Stimulated activated CD4-positive, alpha-beta T cell treated with anti-CD3 and anti-CD28 coated beads, Interleukin-2, amount 100 ng/mL, for 24 hours (primary cell): ENCODE data around the gene PCBP3.
"Not testable (repeated sequence)": the region's sequence is repeated elsewhere in the genome, so short reads cannot be mapped to it uniquely, and the experiment has no call there.

Experiments used
- DNase-seq, 2 donors: peaks; one replicate each; pipeline ENCODE4 v3.0.0-alpha.2; 2020

The PCBP3 gene

GRCh38 chr21:45957551-45957950 lies 314.0 kb downstream of the PCBP3 start:
- DNase-seq = no peak

- no peak for DNase-seq
These were observed 314.6 kb downstream of the PCBP3 start for GRCh38 chr21:45957981-45958600.

DNA sequence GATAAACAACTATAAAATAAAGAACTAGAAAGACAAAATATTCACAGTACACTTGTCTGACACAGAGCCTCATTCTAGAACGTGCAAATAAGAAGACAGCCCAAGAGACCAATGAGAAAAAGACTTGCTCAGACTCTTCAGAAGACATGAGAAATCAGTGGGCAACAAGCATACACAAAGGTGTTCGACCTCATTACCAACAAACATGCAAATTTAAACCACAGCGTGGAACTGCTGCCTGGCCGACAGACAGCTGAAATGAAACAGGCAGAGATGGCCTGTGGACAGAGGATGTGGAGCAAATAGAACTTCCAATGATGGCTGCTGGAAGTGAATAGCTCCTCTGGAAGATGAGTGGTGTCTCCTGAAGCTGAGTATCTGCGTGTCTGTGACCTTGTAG lies 315.7 kb downstream of the PCBP3 start:
- DNase-seq = no peak

DNA sequence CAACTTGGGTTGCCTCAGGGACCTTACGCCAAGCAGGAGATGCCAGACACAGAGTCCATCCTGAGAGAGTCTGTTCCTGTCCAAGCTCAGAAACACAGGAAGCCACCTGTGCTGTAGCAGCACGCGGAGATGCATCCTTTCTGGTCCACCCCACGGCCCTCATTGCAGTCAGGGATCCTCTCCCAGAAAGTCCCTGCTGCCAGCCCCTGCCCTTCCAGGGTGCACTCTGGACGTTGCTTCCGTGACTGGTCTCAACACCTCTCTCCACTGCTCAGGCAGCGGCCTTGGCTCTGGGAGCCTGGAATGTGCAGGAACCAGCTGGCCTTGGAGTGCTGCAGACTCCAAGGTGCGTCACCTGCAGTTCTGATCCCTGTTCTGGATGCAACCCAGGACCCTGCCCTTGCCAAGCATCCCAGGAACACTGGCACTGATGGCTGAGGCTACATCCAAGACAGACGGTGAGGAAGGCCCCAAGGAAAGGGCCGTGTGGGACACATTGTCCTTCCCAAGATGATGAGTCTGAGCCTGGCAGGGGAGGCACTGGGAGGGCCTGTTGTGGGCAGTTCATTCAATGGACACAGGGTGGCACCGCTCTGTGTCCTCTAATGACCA lies 316.4 kb downstream of the PCBP3 start:
- no peak for DNase-seq

DNA sequence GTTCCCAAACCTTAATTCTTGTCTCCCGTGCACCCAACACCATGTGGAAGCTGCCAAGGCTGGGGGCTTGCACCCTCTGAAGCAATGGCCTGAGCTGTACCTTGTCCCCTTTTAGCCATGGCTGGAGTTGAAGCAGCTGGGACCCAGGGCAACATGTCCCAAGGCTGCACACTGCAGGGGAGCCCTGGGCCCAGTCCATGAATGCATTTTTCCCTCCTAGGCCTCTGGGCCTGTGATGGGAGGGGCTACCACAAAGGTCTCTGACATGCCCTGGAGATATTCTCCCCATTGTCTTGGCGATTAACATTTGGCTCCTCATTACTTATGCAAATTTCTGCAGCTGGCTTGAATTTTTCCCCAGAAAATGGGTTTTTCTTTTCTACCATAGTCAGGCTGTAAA lies 317.9 kb downstream of the PCBP3 start:
- not testable (repeated sequence) for DNase-seq

- no peak for DNase-seq
These were observed 319.2 kb downstream of the PCBP3 start for GRCh38 chr21:45962531-45963231.

GRCh38 chr21:45963232-45963570 lies 319.7 kb downstream of the PCBP3 start:
- DNase-seq = no peak

DNA sequence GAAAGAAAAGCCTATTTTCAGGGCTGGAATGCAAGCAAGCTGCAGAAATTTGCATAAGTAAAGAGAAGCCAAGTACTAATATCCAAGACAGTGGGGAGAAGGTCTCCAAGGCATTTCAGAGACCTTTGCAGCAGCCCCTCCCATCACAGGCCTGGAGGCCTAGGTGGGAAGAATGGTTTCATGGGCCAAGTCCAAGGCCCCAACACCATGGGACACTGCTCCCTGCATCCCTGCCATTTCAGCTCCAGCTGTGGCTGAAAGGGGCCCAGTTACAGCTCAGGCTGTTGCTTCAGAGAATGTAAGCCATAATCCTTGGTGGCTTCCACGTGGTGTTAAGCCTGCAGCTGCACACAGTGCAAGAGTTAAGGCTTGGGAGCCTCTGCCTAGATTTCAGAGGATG lies 321.1 kb downstream of the PCBP3 start:
- no peak for DNase-seq

GRCh38 chr21:45965084-45965809 lies 321.7 kb downstream of the PCBP3 start:
- DNase-seq = no peak

DNA sequence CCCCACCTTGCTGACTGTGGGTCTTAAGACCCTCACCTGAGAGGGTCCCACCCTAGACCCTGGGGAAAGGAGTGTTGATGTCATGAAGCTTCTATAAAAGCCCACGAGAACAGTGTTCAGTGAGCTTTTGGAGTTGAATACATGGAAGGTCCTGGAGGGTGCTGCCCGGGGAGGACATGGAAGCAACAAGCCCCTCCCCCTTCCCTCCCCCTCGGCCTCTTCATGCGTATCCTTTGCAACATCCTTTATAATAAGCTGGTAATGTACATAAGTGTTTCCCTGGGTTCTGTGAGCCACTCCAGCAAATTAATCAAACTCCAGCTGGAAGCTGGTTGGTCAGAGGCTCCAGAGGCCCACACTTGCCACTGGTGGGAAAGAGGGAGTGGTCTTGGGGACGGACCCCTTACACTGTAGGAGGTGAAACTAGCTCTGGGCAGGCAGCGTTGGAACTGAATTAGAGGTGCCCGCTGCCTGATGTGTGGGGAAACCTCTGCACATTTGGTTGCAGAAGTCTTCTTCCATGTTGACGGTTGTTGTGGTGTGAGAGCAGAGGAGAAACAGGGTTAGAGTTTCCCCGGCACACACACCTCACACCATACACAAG lies 323.4 kb downstream of the PCBP3 start:
- DNase-seq = no peak

DNA sequence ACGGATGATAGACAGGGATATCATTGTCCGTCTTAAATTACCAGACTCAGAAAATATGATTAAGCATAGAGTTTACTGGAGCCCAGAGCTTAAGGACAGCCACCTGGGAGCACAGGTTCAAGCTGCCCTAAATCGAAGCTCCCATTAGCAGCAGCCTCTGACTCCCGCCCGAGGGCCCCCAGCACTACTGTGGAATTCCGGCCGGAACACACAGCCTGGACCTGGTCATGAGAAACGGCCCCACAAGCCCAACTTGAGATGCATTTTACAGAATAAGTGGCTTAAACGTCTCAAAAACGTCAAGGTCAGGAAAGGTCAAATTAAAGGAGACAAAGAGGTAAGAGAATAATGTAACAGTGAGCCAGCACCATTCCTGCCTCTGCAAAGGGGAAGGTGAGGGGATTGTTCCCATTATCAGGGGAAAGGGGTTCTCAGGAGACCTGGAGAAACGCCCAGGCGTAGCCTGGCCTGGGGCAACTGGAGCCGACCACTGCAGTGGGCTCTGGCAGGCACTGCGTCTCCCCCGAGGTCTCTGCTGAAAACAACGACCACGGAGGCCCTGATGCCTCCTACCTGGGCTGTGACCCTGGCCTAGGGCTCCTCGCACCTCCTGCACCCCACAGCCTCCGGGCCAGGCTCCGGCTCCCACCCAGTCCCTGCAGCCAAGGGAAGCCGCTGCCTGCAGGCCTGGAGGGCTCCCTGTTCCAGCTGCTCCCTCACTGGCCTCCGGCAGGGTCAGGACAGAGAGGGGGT lies 326.6 kb downstream of the PCBP3 start:
- no peak for DNase-seq

DNA sequence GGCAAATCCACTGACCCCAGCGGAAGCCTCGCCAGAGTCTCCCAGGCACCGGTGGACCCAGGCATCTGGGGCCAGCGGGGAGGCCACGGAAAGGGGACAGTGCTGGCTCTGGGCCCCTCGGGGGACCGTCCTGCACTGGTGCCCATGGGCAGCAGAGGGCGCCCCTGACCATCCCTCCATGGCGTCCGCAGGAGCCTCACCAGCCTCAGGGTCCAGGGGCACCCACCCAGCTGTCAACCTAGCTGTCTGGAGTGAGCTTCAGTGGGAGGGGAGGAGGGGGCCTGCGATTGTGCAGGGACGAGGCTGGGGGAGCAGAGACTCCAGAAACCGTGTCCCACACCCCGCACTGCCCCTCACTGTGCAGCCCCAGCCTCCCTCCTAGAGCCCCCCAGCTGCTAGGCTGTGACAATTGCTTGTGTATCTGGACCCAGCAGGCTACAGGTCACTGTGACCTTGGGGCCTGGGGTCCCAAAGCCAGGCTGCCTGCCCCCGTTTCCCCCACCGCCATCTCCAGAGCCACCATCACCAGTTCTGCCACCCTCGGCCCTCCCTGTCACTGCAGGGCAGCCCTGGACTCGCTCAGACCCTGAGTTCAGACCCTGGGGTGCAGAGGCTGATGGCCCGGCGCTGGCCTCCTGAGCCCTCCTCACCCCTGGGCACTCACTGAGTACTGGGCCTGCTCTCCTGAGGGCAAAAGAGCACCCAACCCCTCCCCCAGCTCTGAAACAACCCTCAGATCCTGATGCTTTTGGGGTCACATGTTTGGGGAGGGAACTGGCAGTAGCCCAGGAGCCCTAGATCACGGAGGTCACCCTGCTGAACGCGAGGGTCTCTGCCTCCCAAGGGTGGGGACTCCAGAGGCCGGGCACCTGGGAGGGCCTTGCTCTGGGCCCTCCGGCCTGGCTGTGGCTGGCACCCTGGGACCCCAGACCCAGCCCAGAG lies 327.4 kb downstream of the PCBP3 start:
- peak; percentile 64 to 70 for DNase-seq

DNA sequence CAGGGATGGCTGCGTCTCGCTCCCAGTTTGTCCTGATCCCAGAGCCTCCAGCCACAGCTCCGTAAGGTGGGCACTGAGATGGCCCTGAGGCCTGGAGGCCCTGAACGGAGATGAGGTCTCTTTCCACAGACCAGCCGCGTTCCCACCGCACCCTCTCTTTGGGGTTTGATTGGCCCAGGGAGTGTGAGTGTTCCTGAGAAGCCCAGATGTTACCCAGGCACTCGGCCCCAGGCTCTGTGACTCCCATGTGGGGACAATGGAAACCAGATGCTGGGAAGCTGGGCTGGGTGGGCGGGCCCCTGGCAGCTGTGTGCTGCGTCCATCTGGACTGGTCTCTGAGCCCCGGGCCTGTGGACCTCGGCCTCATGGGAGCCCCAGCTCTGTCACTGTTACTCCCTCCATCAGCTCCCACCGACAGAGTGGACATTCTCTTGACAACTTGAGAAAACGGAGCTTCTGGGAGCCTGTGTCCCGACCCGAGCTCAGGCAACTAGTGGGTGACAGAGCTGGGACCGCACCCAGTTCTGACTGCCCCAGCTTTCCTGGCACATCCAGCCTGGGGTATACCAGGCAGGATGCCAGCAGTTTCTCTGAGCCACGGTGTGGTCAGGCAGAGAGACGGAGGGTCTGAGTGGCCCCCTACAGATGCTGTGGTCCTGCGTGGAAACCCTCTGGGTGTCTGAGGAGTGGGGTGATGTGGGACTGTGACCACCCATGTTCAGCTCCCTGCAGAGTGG lies 328.3 kb downstream of the PCBP3 start:
- no peak for DNase-seq

DNA sequence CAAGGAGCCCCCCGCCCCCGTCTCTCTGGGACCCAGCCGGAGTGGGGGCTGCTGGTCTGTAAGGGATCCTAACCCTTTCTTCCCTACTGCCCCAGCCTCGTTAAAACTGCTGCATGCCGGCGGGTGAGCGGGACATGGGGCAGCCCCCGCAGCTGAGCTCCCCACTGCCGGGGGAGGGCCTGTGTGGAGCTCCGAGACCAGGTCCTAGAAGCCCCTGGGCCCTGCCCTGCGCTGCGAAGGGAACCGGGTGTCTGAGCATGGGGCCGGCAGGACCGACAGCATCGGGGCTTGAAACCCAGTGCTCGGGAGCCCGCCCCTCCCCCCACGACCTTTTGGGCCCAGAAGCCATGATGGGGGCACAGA lies 328.8 kb downstream of the PCBP3 start:
- no peak for DNase-seq

DNA sequence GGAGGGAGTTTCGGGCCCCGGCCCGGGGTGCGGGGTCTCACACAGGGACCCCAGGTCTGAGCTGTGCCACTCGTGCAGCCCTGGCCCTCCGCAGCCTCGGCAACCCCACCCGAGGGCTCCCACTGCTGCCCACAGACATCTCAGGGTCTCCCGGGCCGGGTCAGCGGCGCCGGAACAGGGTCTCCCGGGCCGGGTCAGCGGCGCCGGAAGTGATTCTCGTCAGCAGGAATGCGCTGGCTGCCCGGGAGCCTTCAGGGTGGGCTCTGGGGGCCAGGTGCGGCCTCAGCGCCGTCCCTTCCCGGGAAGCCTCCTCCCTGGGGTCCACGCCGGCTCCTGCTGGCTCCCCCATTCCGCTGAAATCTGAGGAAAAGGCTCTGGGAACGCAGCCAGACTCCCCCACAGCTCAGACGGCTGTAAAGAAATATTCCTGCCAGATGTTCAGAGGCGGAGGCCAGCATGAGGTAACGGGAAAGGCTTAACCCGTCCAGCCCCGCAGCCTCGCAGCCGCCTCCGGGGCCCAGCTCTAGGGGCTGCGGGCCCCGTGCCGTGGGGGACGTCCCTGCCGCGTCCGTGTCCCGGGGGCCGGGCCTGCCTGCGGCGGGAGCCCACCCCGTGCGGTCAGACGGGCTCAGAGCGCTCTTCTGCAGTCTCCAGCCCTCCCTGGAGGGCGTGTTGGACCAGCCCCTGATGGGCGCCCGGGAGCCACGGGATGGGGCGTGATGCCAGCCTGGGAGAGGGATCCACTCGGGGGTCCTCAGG lies 329.4 kb downstream of the PCBP3 start:
- DNase-seq = no peak

- DNase-seq = peak; percentile 81 to 83
These were observed 330.0 kb downstream of the PCBP3 start for GRCh38 chr21:45973475-45974072.

DNA sequence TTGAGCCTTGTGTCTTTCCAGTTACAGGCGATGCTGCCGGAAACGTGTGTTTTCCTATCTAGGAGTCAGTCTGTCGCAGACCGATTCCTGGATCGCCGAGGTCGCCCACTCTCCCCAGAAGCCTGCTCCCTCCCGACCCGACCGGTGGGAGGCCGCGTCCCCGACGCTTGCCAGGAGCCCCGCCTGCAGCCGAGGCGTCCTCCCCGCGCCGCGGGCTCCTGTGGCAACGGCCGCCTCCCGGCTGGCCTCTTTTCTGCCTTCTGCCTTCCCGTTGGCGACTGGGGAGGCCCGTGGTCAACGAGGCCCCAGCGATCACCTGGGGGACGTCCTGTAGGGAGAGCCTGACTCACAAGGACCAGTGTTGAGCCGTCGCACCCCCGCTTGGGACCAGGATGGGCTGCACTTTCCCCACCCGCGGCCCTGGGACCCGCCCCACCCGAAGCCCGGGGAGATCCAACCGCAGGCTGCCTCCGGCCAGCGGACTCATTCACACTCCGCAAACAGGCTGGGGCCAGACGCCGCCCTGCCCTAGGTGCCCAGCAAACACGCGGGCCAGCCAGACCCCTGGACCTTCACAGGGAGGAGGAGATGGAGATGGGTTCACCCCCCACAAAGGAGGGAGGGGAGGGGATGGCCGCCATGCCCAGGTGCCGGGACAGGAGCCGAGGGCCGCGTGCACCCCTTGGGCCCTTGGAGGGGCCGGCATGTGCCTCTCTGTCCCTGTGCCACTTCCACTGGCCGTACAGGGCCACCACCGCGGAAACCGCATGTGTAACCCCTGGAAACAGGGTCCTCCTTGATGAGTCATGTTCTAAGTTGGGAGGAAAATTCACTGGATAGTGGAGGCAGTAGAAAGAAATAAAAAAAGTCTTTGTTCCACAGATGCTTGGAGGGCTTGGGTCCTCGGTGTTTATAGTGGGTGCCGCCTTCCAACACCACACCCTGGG lies 330.8 kb downstream of the PCBP3 start:
- DNase-seq = peak in 1 of 2 donors; percentile 39

GRCh38 chr21:45975020-45975666 lies 331.6 kb downstream of the PCBP3 start:
- no peak for DNase-seq
